ENCODE data around the gene TLE2. TPM values are rescaled to one million over a fixed set of nuclear protein-coding genes. Genes with fewer than 3 reads are reported as not detected.

The TLE2 gene
- total and polyA plus RNA-seq, 9 of the 15 experiments (the other 6 are each of a cell fraction or from before 2014, with no cell fraction given): 0.35 to 13.1 (median 6.2) TPM

DNA sequence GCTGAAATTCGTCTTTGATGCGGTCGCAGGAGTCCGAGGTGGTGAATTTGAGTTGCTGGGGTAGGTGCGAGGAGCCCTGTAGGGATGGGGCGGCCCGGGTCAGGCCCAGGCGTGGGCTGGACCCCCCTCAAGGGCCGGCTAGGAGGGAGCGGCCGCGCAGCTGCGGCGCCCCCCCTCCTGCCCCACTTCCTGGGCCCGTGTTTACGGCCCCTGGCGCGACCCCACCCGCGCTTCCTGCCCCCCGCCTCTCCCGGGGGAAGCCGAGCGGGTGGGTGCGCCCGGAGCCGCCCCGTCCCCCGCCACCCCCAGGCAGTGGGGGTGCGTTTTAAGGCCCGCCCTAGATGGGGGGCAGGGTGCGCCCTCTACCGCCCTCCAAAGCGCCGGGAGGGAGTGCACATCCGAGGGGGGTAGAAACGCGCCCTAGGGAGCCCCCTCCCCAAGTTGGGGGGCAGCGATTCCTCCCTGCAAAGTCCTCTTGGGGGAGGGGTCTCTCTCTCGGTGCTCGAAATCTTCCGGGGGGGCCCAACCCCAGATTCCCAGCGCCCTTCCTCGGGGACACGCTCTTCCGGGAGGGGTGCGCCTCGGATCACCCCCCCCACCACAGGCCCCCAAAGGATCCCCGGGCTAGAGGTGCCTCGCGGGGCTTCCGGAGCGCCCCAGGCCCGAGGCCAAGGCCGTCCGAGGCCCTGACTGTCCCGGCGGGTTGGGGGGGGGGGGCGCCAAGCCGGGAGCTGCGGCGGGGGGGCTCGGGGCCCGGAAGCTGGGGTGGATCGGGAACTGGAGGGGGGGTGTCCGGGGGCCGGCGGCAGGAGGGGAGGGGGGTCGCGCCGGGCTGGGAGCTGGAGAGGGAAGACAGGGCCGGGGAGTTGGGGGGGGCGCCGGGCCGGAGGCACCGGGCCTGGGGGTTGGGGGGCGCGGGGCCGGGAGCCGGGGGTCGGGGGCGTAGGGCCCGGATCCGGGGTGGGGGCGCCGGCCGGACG is 32.4 kb upstream of the TLE2 start (continued):
- TF ChIP-seq, protein P1, sequence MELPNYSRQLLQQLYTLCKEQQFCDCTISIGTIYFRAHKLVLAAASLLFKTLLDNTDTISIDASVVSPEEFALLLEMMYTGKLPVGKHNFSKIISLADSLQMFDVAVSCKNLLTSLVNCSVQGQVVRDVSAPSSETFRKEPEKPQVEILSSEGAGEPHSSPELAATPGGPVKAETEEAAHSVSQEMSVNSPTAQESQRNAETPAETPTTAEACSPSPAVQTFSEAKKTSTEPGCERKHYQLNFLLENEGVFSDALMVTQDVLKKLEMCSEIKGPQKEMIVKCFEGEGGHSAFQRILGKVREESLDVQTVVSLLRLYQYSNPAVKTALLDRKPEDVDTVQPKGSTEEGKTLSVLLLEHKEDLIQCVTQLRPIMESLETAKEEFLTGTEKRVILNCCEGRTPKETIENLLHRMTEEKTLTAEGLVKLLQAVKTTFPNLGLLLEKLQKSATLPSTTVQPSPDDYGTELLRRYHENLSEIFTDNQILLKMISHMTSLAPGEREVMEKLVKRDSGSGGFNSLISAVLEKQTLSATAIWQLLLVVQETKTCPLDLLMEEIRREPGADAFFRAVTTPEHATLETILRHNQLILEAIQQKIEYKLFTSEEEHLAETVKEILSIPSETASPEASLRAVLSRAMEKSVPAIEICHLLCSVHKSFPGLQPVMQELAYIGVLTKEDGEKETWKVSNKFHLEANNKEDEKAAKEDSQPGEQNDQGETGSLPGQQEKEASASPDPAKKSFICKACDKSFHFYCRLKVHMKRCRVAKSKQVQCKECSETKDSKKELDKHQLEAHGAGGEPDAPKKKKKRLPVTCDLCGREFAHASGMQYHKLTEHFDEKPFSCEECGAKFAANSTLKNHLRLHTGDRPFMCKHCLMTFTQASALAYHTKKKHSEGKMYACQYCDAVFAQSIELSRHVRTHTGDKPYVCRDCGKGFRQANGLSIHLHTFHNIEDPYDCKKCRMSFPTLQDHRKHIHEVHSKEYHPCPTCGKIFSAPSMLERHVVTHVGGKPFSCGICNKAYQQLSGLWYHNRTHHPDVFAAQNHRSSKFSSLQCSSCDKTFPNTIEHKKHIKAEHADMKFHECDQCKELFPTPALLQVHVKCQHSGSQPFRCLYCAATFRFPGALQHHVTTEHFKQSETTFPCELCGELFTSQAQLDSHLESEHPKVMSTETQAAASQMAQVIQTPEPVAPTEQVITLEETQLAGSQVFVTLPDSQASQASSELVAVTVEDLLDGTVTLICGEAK (IDR thresholded peaks at IDR 0.05): 0 out of 2 replicates have a peak, but pooled peaks have one; percentile 21
- TF ChIP-seq, protein P1 (CRISPR knock-in tag; IDR thresholded peaks at IDR 0.05): no peak
- TF ChIP-seq ZNF584 (CRISPR knock-in tag; IDR thresholded peaks at IDR 0.05; ENCODE audit: low read depth): no peak
- peak; percentile 10 for TF ChIP-seq CHD4 (IDR thresholded peaks at IDR 0.05; ENCODE audit: insufficient read depth, insufficient replicate concordance, low read depth, low read length, poor library complexity, severe bottlenecking)
- no peak for TF ChIP-seq ID3 (CRISPR knock-in tag; IDR thresholded peaks at IDR 0.05)
- no peak for TF ChIP-seq ID3 (tag; IDR thresholded peaks at IDR 0.05)
- no peak for TF ChIP-seq MED1 (CRISPR knock-in tag; IDR thresholded peaks at IDR 0.05; ENCODE audit: borderline replicate concordance)
- no peak for TF ChIP-seq ESRRA (IDR thresholded peaks at IDR 0.05; ENCODE audit: borderline replicate concordance, low read depth)
- TF ChIP-seq MEIS2 (IDR thresholded peaks at IDR 0.05; ENCODE audit: partially characterized antibody): no peak
- TF ChIP-seq ZNF384 (IDR thresholded peaks at IDR 0.05; ENCODE audit: low read depth, low read length): no peak
- no peak for TF ChIP-seq ZNF77 (CRISPR knock-in tag; IDR thresholded peaks at IDR 0.05)
- TF ChIP-seq POLR3G (IDR thresholded peaks at IDR 0.05; ENCODE audit: extremely low read depth, insufficient read length, insufficient replicate concordance): no peak
- TF ChIP-seq ZNF445 (CRISPR knock-in tag; IDR thresholded peaks at IDR 0.05; ENCODE audit: low read depth): no peak
- no peak for TF ChIP-seq GTF2F1 (IDR thresholded peaks at IDR 0.05; ENCODE audit: low read depth, low read length)
- no peak for TF ChIP-seq ZNF75A (CRISPR knock-in tag; IDR thresholded peaks at IDR 0.05)
- TF ChIP-seq C11orf30 (IDR thresholded peaks at IDR 0.05; ENCODE audit: low read depth): no peak
- TF ChIP-seq HIVEP1 (CRISPR knock-in tag; IDR thresholded peaks at IDR 0.05): no peak
- no peak for TF ChIP-seq KLF13 (tag; IDR thresholded peaks at IDR 0.05; ENCODE audit: borderline replicate concordance, low read depth)
- TF ChIP-seq DMBX1 (CRISPR knock-in tag; IDR thresholded peaks at IDR 0.05; ENCODE audit: borderline replicate concordance): no peak
